Measurements from ENCODE around the gene GNAZ.

Gene GNAZ

DNA sequence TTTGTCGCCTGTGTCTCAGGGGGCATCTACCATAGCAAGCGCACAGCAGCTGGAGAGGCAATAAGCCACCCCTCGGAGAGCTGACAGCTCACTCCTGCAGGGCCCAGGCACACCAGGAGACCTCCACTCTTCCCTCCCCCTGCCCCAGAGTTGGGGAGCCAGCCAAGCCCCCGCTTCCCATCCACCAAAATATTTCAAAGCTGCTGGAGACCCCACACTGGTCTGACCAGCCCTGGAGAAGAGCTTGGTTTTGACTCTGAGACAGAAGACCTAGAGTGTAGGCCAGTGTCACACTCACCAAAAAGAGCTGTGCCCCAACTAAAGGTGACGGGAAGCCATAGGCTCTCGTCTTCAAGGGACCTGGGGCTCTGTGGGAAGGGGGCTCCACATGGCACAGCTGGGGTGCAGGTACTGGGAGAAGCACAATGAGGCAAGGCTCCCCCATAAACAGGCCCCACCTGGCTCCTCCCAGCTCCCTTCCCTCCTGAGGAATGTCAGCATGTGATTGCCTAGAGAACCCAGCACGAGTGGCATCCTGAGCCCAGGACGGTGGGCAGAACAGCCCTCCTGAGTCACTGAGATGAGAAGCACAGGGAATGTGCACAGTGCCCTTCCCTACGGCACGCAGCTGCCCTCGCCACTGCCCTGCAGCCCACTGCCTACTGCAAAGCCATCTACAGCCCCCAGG is 5.8 kb upstream of the GNAZ start:
- DNase-seq (ENCODE audit: low spot score), result no peak

DNA sequence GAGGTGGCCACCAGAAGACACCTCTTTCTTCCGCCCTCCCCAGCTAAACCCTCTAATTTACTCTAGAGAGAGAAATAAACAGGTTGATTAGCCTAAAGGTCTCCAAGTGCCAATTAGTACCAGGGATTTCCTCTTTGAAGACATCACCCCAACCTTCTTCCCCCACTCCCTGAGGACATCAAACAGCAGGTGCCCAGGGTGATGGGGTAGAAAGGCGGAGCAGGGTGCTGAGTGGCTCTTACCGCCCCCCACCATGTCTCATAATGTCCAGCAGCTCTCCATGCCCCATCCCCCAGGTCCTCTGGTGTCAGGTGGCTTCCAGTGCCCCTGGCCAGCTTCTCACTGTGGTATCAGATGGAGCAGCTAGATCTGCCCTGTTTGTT is 5.3 kb upstream of the GNAZ start:
- no peak for DNase-seq (ENCODE audit: low spot score)

DNA sequence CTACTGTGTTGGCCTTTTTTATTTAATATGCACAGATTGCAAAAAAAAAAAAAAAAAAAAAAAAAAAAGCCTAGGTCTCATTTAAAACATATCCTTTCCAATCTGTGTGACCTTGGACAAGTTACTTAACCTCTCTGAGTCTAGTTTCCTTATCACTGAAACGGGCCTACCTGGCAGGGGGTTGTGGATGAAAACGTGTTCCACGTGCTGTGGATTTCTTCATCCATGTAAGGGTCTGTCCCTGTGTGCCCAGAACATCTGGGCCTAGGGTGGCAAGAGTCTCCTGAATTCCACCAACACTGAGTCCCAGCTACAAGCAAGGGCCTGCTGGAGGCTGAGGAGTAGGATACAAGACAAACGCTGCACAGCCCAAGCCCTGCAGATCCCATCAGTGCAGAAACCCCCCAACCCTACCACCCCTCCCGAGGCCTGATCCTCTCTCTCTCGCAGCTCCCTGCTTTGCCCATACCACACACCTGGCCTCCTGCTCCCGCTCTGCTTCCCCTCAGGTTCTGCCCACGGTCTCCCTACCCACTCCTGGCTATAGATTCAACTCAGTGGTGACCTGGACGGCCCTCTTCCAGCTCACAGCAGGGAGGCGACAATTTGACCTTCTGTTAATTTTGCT is 4.7 kb upstream of the GNAZ start:
- no peak for DNase-seq (ENCODE audit: low spot score)

DNA sequence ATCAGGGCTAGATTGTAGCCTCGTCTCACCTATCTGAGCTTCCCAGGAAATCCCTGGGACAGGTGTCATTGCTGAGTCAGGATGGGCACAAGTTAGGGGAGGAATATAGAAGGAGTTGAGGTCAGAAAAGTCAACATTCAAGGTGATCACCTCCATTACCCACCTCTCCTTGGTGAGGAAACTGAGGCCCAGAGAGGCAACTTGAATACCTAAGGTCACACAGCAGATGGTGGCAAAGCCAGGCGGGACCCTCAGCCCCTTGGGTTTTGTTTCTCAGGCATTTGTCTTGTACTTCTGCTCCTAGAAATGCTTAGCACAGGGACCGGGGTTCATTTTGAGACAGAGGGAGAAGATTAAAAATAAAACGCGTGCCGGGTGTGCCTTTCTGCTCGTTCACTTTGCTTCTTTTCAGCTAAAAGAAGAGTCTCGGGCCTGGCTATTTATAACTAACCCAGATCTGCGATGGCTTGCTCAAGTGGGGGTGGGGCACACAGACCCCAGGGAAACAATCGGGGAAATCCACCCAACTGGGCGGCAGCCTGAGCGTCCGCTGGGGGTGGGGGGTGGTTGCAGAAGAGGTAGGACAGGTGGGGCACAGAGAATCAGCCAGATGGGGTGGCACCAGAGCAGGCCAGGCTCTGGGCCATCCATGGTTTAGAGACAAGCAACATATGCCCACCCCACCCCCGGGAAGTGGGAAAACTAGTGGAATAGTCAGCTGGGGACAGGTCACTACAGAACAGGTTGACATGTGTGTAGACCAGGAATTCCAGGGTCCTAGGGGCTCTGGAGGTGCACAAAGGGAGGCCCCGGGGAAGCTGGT is 3.9 kb upstream of the GNAZ start:
- DNase-seq (ENCODE audit: low spot score), result no peak

DNA sequence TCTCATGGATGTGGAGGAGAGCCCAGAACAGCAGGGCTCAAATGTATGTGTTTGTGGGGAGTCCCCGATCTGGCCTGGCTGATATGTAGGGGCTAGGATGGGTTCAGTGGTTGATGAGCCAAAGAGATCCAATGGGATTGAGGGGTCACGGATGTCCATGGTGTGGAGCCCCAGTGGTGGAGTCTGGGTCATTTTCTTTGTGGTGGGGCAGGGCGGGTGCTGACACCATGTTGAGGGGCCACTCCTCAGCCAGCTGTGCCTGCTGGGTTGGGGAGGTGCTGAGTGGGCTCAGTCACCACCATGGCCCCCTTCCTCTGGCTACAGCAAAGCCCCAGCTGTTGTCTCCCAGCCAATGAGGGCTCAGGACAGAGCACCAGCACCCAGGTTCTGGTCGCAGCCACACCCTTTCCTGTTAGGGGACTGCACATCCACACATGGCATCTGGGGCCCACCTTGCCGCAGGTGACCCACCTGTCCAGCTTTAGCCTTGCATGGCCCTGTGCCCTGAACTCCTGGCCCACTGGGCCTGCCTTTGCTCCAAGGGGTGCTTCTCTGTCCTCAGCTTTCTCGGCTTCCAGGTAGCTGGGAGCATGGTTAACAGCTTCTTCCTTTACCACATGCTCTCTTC is 3.2 kb upstream of the GNAZ start:
- no peak for DNase-seq (ENCODE audit: low spot score)

DNA sequence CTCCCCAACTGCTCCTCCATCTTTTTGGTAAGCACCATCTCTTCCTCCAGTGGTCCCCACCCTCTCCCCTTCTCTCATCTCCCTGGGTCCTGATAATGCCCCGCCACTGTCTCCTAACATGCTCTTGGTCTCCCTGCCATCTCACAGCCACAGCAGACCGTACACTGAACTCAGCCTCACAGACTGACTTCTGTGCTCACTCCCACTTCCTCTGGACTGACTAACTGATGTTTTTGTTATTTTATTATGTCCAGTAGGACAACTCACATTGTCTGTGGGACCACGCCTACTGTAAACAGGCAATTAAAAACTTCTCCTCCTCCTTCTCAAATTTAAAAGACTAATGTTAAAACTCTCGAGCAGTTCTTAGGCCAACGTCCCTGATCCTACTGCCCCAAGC is 2.6 kb upstream of the GNAZ start:
- DNase-seq (ENCODE audit: low spot score), result no peak

DNA sequence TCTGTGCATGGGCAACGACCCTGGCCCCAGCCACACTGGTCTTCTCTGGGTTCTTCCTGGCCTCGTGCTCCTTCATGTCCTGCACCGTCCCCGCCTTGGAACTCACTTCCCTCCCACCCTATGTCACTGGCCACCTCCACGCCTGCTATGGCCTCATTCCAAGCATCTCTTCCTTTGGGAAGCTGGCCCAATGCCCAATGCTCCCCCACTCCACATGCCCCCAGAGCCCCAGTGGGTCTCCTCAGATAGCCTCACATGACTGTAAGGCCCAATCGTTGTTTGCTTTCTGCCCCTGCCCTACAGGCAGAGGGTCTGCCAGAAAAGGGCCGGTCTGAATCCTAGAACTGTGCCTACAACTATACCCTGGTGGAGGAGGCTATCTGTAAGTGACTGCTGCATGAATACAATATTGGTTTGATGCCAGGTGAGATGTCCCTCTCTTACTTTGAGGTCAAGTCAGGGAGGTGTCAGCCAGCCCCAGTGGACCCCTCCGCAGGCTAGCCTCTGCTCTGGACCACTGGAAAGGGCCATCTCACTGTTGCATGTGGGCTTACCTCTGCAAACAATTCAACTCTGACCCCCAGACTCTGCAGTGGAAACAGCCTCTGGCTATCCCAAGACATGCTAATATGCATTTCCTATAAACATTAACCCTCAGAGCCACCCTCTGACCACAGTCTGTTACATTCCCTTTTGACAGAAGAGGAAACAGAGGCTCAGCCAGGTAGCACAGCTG is 2.1 kb upstream of the GNAZ start:
- DNase-seq (ENCODE audit: low spot score), result no peak

DNA sequence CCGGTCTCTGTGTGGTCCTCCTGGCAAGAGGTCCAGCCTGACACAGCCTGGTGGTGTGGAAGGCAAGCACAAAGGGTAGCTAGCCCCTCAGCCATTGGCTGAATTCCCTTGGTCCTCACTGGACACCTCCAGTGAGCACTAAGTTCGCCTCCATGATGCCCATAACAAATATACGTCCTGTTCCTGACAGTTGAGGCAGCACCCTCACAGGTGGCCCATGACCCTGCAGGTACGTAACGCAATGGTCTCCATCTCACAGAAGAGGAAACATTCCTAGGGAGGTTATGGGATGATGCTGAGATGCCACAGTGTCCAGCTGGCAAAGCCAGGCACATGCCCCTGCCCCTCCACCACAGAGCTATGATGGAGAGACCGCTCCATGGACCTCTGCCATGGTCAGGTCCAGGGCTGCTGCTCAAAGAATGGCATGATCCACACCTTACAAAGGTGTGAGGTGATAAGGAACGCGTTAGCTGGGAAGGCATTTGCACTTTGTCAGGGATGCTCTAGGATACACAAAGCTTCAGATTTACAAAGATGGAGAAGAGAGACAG is 1.4 kb upstream of the GNAZ start:
- DNase-seq (ENCODE audit: low spot score), result no peak

DNA sequence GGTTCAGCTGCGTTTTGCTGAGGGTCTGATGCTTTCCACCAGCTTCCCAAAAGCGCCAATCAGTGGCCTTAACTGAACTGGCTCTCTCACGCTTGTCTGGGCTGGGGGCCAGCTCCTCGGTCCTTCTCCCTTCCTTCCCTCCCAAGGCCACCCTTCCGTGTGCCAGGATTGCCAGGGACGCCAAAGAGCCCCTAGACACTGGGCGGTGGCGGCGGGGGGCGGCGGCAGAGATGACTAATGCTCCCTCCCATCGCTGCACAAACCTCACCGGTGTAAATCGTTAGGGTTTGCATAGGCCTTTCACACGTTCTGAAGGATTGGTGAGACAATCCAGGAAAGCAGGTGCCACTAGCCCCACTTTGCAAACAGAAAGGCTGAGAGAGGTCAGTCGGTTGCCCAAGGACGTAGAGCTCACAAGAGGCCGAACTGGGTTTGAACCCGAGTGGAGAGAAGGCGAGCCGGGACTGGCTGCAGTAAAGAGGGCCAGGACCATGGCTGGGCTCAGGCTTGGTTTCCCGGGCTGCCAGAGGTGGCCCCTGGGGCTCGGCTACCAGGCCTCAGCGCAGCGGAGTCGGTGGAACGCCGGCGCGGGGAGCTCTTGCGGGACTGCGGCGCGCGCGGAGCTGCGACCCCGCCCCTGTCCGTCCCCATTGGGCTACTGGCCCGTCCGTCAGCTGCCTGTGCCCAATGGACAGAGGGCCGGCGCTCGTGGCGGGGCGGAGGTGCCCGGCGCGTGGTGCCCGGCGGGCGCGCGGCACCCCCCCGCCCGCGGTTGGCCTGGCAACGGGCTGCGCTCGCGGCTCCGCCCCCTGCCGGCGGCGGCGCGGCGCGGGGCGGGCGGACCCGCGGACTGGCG is 589 bp upstream of the GNAZ start:
- DNase-seq (ENCODE audit: low spot score), result peak; percentile 91

DNA sequence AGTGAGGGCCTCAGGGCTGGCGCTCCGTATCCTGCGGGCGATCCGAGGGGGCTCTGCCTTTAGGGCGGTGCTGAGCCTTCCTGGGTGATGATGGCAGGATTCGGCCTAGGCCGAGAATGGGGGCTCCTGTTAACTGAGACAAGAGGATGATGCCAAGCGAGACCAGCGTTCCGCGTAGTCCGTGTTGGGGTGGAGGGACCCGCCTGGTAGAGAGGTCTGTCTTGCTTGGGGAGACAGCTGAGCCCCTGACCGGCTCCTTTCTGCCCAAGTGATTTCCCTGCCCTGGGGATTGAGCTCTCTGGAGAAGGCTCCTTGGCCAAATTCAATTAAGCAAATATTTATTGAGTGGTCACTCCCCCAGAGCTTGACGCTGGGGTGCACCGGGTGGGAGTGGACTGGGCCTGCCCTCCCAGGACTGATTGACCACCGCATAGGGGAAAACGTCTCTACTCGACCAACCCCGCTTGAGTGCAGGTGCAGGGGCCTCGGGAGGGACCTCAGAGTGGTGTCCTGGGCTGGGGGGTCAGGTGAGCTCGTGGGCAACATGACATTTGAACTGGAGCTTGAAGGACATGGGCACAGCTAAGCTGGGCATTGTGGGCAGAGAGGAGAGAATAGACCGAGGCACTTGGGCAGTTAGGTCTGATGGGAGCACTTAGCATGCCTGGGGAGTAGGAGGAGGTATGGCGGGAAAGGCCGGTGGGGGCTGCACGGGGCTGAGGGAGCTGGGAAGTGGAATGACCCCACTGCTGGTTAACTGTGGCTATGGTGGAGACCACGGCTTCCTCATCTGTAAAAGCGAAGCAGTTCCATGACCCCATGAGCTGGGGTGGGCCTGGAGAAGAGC is 1.1 kb downstream of the GNAZ start:
- peak; percentile 28 for DNase-seq (ENCODE audit: low spot score)

DNA sequence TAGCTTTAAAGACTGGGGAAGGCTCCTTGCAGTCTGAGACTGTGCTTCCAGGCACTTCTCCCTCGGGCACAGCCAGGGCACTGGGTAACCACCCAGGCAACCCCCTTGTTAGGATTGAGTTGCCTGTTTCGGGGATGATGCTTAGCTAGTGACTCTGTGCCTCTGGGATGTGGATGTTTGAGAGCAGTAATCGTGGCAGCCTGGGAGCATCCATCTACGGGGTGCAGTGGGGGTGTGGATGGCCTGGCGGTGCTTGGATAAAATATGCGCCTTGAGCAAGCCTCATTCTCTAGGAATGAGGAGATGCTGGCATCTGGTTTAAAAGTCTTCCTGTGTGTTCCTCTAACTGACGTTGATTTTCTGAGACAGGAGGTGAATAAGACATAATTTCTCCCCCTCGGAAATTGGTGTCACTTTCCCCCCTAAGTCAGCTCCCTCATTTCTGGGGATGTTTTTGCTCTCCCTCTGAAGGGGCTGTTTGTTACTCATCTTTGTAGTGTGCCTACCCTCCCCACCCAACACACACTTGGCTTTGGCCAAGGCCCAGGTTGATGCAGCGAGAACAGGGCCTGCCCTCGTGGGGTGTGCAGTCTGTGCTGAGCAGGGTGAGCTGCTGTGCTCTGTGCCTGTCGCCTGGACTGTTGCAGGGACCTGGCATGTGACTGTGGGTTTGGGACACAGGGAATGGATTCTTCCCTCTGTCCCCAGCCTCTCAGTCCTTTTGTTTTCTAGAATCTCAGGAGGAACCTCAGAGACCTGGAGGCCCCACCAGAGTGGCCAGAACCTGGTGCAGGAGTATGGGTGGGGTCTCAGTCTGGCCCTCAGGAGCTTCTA is 2.0 kb downstream of the GNAZ start:
- DNase-seq (ENCODE audit: low spot score), result no peak

DNA sequence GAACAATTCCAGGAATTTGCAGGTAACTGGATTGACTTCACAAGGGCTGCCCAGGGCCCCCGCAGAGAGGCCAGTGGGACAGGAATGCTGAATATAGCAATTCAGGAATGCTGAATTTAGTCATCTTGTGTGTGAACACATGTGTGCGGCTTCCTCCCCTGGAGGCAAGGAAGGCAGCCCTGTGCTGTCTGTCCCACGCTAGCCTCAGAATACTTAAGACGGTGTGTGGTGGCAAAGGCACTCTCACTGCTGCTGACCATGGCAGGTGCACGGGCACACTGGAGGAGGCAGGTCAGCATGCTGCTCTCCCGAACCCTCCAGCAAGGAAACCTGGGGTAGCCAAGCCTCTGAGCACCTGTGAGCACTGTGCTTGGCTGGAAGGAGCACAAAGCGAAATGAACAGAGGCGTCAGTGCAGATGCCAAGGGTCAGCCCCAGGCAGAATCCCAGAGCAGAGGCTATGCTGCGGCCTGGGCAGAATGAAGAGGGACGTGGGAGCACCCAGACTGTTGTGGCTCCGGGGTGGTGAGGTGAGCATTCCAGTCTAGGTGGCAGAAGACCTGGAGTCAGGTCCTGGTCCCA is 2.7 kb downstream of the GNAZ start:
- no peak for DNase-seq (ENCODE audit: low spot score)

DNA sequence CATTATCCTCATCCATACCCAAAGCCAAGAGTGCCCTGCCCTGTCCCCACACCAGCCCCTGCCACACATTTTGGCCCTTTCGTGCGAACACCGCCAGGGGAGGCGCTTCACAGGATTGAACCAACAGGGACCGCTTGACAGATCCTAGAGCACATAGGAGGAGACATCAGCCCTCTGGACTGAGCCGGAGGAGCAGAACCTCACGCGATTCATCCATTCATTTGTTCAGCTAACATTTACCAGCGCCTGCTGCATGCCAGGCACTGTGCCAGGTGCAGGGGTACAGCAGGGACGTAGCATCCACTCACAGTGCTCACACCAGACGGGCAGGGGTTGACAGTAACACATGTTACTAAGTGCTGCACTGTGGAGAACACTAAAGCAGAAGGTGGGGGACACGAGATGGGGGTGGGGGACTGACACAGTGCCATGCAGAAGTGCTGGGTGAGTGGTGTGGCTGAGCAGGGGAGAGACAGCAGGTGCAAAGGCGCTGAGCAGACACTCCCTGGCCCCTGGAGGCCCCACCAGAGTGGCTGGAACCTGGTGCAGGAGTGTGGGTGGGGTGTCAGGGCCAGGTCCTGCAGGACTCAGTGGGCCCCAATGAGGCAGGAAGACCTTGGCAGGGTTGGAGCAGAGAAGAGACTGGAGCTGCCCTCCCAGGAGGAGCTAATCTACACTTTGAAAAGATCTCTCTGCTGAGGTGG is 3.4 kb downstream of the GNAZ start:
- no peak for DNase-seq (ENCODE audit: low spot score)

DNA sequence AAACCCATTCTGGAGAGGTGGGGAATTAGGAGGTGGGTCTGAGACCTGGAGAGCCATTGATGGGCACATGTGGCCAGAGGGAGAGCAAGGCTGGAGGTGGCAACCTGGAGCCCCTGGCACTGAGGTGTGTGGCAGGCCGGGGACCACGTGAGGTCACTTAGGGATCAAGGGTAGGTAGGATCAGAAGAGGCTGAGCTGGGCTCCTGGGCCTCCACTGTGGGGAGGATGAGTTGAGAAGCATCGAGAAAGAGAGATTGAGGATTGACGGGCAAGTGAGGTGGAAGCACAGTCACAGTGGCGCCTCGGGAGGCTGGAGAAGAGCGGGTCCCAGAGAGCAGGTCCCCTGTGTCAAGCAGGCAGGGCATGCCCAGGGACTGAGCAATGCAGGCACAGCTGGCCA is 4.1 kb downstream of the GNAZ start:
- no peak for DNase-seq (ENCODE audit: low spot score)

DNA sequence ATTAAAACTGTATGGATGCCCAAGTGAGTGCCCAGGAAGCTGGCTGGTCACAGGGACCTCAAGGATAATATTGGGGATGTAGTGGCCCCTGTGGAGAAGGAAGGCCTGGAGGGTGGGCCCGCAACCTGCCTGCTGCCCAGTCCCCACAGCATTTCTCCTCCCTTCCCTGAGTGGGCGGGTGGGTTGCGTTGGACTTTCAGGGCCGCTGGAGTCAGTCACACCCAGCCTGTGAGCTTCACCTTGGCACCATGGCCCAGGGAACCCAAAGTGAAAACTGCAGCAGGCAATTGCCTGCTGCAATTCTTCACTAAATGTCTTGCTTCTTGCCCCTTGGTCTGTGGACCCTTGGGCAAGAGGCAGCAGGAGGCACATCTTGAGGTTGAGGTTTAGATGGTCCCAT is 4.7 kb downstream of the GNAZ start:
- DNase-seq (ENCODE audit: low spot score), result no peak

DNA sequence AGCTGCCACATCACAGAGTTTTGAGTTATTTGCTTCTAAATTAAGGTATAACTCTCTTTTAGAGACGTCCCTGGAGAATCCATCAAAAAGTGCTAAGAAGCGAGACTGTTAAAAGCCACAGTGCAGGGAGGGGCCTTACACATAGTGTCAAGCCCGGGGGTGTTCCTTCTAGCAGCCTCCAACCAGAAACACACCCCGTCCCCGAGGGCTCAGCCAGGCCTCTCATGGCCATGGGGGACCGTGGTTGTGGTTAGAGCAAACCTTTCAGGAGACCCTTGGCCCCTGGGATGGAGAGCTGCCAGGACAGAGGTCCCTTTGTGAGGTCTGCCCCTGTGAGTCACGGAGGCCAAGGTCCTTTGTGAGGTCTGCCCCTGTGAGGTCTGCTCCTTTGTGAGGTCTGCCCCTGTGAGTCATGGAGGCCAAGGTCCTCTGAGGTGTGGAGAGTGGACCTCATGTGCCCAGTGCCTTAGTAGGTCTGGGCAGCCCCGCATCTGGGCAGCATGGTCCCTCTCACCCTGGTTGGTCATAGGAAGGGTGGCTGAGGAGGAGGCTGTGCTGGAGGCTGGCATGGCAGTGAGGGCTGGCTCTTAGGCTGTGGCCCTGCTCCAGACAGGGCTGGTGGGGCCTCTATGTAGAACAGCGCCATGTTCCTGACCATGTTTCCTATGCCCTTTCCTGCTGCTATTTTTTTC is 5.4 kb downstream of the GNAZ start:
- no peak for DNase-seq (ENCODE audit: low spot score)

DNA sequence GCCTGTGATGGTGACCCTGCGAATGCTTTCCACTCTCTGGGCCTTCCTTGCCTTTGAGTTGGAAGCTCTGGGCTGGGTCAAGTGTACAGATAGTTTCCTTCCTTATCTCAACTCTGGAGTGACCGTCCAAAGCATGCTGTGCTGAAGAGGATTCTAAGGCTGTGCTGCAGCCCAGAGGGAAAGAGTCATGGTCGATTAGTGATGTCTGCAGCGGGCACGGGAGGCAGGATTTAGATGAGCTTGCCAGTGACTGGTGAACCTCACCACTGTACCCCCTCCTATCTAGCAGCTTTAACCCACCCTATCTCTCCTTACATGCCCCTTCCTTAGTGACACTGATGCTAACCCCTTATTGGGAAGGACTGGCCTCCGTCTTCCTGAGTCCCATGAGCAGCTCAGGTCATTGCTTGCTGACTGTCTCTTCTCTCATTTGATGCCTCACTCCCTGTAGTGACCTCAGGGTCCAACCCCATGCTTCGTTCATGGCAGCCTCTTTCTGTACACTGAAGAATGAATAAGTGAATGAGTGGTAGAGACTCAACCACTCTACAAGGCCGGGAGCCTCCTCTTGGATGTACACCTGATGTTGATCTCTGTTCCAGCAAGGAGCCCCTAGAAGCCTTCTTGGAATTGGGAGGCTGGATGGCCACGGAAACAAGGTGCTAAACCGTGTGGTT is 6.7 kb downstream of the GNAZ start:
- no peak for DNase-seq (ENCODE audit: low spot score)

Measured in NAMALWA (cell line).